ENCODE results near the gene RHBDF2. TPM values are rescaled to one million over a fixed set of nuclear protein-coding genes. Genes with fewer than 3 reads are reported as not detected.
"Not testable (repeated sequence)": the region's sequence is repeated elsewhere in the genome, so short reads cannot be mapped to it uniquely, and the experiment has no call there.

RHBDF2 gene
- polyA plus RNA-seq, 3 donors: 36.9 to 124 (median 68.6) TPM

- not testable (repeated sequence) for H3K4me2 ChIP-seq (replicated peaks; ENCODE audit: extremely low read depth, low read length, poor library complexity, severe bottlenecking); H3K27ac Mint-ChIP-seq; H3K79me2 ChIP-seq (ENCODE audit: insufficient read depth, low read length); H2AFZ ChIP-seq (ENCODE audit: insufficient read depth, low read depth, low read length, poor library complexity, severe bottlenecking); H3K4me3 ChIP-seq (replicated peaks in 1 of 3; ENCODE audit: low read depth in 2 of 3, low read length in 3 of 3); DNase-seq; H3K9ac ChIP-seq (ENCODE audit: insufficient read depth, low read length, poor library complexity, severe bottlenecking); H3K36me3 Mint-ChIP-seq; H4K20me1 ChIP-seq (ENCODE audit: insufficient read depth, low read length); H3K9me3 Mint-ChIP-seq; H3K9me3 ChIP-seq (replicated peaks in 1 of 2; ENCODE audit: control insufficient read depth in 1 of 2, insufficient read depth in 1 of 2, low read length in 2 of 2); H3K27ac ChIP-seq (ENCODE audit: low read depth in 1 of 2, low read length in 2 of 2); H3K4me3 Mint-ChIP-seq; H3K36me3 ChIP-seq (replicated peaks in 1 of 2; ENCODE audit: control insufficient read depth in 1 of 2, insufficient read depth in 2 of 2, low read length in 2 of 2)
- intact Hi-C loops (cut with micrococcal nuclease): loop anchor here in 1 of 2 donors (2.0 to 10.0 kb wide), 2 partner anchors 99 to 179 kb away; no protein-coding TSS in a partner anchor
- WGBS (ENCODE audit: insufficient coverage): 93% methylated on average over 5 of the region's 8 CpGs
- H3K27me3 Mint-ChIP-seq (ENCODE audit: low read depth in 3 of 3): peaks cover 22 to 42% (median 30%) of the 10 kb centered on the region in 3 donors
- H3K4me1 Mint-ChIP-seq: peaks cover 21% of the 10 kb centered on the region
- H3K4me1 ChIP-seq (ENCODE audit: control insufficient read depth in 1 of 2, insufficient read depth in 2 of 2, low read length in 2 of 2): peaks cover 4 to 24% of the 10 kb centered on the region in 2 donors
- peaks cover 0 to 27% of the 10 kb centered on the region in 2 donors for H3K27me3 ChIP-seq (ENCODE audit: control insufficient read depth in 2 of 2, insufficient read depth in 2 of 2, low read length in 2 of 2)
Measured at GRCh38 chr17:76525513-76525833, 24.2 kb upstream of the RHBDF2 start.

GRCh38 chr17:76524598-76525512 is 23.6 kb upstream of the RHBDF2 start:
- Histone ChIP-seq H3K27me3 (ENCODE audit: control insufficient read depth in 2 of 2, insufficient read depth in 2 of 2, low read length in 2 of 2) (peaks cover 0 to 27% of the 10 kb centered on the region in 2 donors), H3K9me3 (replicated peaks in 1 of 2; ENCODE audit: control insufficient read depth in 1 of 2, insufficient read depth in 1 of 2, low read length in 2 of 2) (no peaks in the 10 kb centered on the region), H3K4me2 (replicated peaks; ENCODE audit: extremely low read depth, low read length, poor library complexity, severe bottlenecking) (no peak overlapping the region), H2AFZ (ENCODE audit: insufficient read depth, low read depth, low read length, poor library complexity, severe bottlenecking) (no peak overlapping the region), H3K79me2 (ENCODE audit: insufficient read depth, low read length) (no peaks in the 10 kb centered on the region), H3K4me1 (ENCODE audit: control insufficient read depth in 1 of 2, insufficient read depth in 2 of 2, low read length in 2 of 2) (peaks cover 4 to 20% of the 10 kb centered on the region in 2 donors), H3K4me3 (replicated peaks in 1 of 3; ENCODE audit: low read depth in 2 of 3, low read length in 3 of 3) (no peak overlapping the region), H4K20me1 (ENCODE audit: insufficient read depth, low read length) (no peaks in the 10 kb centered on the region), H3K9ac (ENCODE audit: insufficient read depth, low read length, poor library complexity, severe bottlenecking) (no peak overlapping the region), H3K27ac (ENCODE audit: low read depth in 1 of 2, low read length in 2 of 2) (no peak overlapping the region), H3K36me3 (replicated peaks in 1 of 2; ENCODE audit: control insufficient read depth in 1 of 2, insufficient read depth in 2 of 2, low read length in 2 of 2) (no peaks in the 10 kb centered on the region)
- intact Hi-C loops (cut with micrococcal nuclease): loop anchor here in 1 of 2 donors (2.0 to 10.0 kb wide), 2 partner anchors 100 to 180 kb away; no protein-coding TSS in a partner anchor
- no peak for TF ChIP-seq CTCF (IDR thresholded peaks at IDR 0.05)
- no peaks in the 10 kb centered on the region for H3K36me3 Mint-ChIP-seq
- no peak overlapping the region for H3K4me3 Mint-ChIP-seq
- peaks cover 0 to 3% (median 0%) of the 10 kb centered on the region in 7 donors for H3K9me3 Mint-ChIP-seq
- WGBS (ENCODE audit: insufficient coverage): 89% methylated on average over 19 of the region's 25 CpGs
- H3K4me1 Mint-ChIP-seq: peaks cover 16% of the 10 kb centered on the region
- peaks cover 22 to 43% (median 32%) of the 10 kb centered on the region in 3 donors for H3K27me3 Mint-ChIP-seq (ENCODE audit: low read depth in 3 of 3)
- peak overlapping the region in 2 of 7 donors; percentile 13 for H3K27ac Mint-ChIP-seq
- DNase-seq: no peak
